GM23338 (cell line): ENCODE data around the gene NLRC5.

Experiments used
- EZH2 ChIP-seq: fragments of 200-600 bp; sonication (generic); IDR thresholded peaks from one replicate; pipeline ENCODE4 v1.8.0; 2017; ENCODE audit warnings: antibody characterized with exemption, mild to moderate bottlenecking, low read depth; ENCODE audit not compliant: unreplicated experiment
- EZH2phosphoT487 ChIP-seq: fragments of 200-600 bp; sonication (generic); IDR thresholded peaks from one replicate; pipeline ENCODE4 v1.8.1; 2018; ENCODE audit warnings: antibody characterized with exemption; ENCODE audit not compliant: unreplicated experiment
- TF ChIP-seq, protein P1 (sequence below), 2 experiments: fragments of 200-600 bp in 1 of 2; sonication (generic) in 1 of 2; conservative IDR thresholded peaks; 2 replicates each; pipeline versions ENCODE4 v1.5.1 to v1.6.1; 2016 to 2017; ENCODE audit warnings: antibody characterized with exemption in 2 of 2, low read depth in 2 of 2, mild to moderate bottlenecking in 2 of 2, moderate library complexity in 1 of 2

- TF ChIP-seq, protein P1, sequence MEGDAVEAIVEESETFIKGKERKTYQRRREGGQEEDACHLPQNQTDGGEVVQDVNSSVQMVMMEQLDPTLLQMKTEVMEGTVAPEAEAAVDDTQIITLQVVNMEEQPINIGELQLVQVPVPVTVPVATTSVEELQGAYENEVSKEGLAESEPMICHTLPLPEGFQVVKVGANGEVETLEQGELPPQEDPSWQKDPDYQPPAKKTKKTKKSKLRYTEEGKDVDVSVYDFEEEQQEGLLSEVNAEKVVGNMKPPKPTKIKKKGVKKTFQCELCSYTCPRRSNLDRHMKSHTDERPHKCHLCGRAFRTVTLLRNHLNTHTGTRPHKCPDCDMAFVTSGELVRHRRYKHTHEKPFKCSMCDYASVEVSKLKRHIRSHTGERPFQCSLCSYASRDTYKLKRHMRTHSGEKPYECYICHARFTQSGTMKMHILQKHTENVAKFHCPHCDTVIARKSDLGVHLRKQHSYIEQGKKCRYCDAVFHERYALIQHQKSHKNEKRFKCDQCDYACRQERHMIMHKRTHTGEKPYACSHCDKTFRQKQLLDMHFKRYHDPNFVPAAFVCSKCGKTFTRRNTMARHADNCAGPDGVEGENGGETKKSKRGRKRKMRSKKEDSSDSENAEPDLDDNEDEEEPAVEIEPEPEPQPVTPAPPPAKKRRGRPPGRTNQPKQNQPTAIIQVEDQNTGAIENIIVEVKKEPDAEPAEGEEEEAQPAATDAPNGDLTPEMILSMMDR (conservative IDR thresholded peaks at IDR 0.05; ENCODE audit: low read depth in 2 of 2): no peak
- TF ChIP-seq EZH2 (no peak), EZH2phosphoT487 (no peak)
Measured at GRCh38 chr16:57104706-57105105, 115.3 kb downstream of the NLRC5 start.
